HepG2 (cell line): ENCODE data around the gene PNKP. TPM values are rescaled to one million over a fixed set of nuclear protein-coding genes. Genes with fewer than 3 reads are reported as not detected.

Experiments used
- AGO1 ChIP-seq: fragments of 200-400 bp; formaldehyde crosslinking; IDR thresholded peaks from 2 replicates; pipeline ENCODE4 v1.6.1; 2017; ENCODE audit warnings: mild to moderate bottlenecking, low read depth, low read length, moderate library complexity; ENCODE audit not compliant: poor library complexity, severe bottlenecking
- ATF6 ChIP-seq: sonication (generic); formaldehyde crosslinking; conservative IDR thresholded peaks from 2 replicates; pipeline ENCODE4 v1.4.0; 2020; ENCODE audit warnings: missing genetic modification reagents
- BATF2 ChIP-seq: sonication (generic); formaldehyde crosslinking; IDR thresholded peaks from 2 replicates; pipeline ENCODE4 v1.8.0; 2022; ENCODE audit warnings: mild to moderate bottlenecking, missing genetic modification reagents, moderate library complexity
- DDIT3 ChIP-seq: sonication (generic); formaldehyde crosslinking; IDR thresholded peaks from 2 replicates; pipeline ENCODE4 v1.4.0; 2020; ENCODE audit warnings: mild to moderate bottlenecking, missing genetic modification reagents
- ELF3 ChIP-seq: IDR thresholded peaks from 2 replicates; pipeline ENCODE4 v1.6.1; 2016; ENCODE audit warnings: missing genetic modification reagents, missing compliant biosample characterization
- FOSL1 ChIP-seq: sonication (generic); formaldehyde crosslinking; IDR thresholded peaks from 2 replicates; pipeline ENCODE4 v1.9.0; 2021; ENCODE audit warnings: missing genetic modification reagents, borderline replicate concordance
- GMEB1 ChIP-seq: sonication (generic); formaldehyde crosslinking; IDR thresholded peaks from 2 replicates; pipeline ENCODE4 v1.5.1; 2020; ENCODE audit warnings: missing genetic modification reagents, mild to moderate bottlenecking, borderline replicate concordance
- MAFF ChIP-seq: IDR thresholded peaks from 2 replicates; pipeline ENCODE4 v1.6.1; 2011; ENCODE audit warnings: low read depth, low read length, improper control_type of control experiment
- MXD4 ChIP-seq: IDR thresholded peaks from 2 replicates; pipeline ENCODE4 v1.6.1; 2016; ENCODE audit warnings: mild to moderate bottlenecking, missing biosample characterization, missing genetic modification reagents
- RBM22 ChIP-seq: fragments of 200-400 bp; formaldehyde crosslinking; optimal IDR thresholded peaks from 2 replicates; pipeline ENCODE3; 2017; ENCODE audit warnings: mild to moderate bottlenecking, low read length, moderate library complexity
- RFX3 ChIP-seq: IDR thresholded peaks from 2 replicates; pipeline ENCODE4 v1.6.1; 2016; ENCODE audit warnings: missing biosample characterization, missing genetic modification reagents
- SYNCRIP ChIP-seq: fragments of 200-400 bp; formaldehyde crosslinking; IDR thresholded peaks from 2 replicates; pipeline ENCODE4 v1.6.1; 2018; ENCODE audit warnings: mild to moderate bottlenecking, low read depth, low read length; ENCODE audit not compliant: insufficient read depth
- ZBTB44 ChIP-seq: sonication (generic); formaldehyde crosslinking; IDR thresholded peaks from 2 replicates; pipeline ENCODE4 v1.4.0; 2020; ENCODE audit warnings: missing genetic modification reagents
- ZNF180 ChIP-seq: sonication (generic); formaldehyde crosslinking; IDR thresholded peaks from 2 replicates; pipeline ENCODE4 v1.4.0; 2020; ENCODE audit warnings: low read depth, missing genetic modification reagents, borderline replicate concordance
- ZNF274 ChIP-seq: sonication (generic); formaldehyde crosslinking; IDR thresholded peaks from 2 replicates; pipeline ENCODE4 v1.5.1; 2020; ENCODE audit warnings: mild to moderate bottlenecking, missing genetic modification reagents
- ZNF446 ChIP-seq: sonication (generic); formaldehyde crosslinking; IDR thresholded peaks from 2 replicates; pipeline ENCODE4 v1.5.0; 2020; ENCODE audit warnings: mild to moderate bottlenecking, missing genetic modification reagents
- ZNF839 ChIP-seq: sonication (generic); formaldehyde crosslinking; IDR thresholded peaks from 2 replicates; pipeline ENCODE4 v1.4.0; 2020; ENCODE audit warnings: missing genetic modification reagents, mild to moderate bottlenecking, borderline replicate concordance
- ZNF841 ChIP-seq: sonication (generic); formaldehyde crosslinking; IDR thresholded peaks from 2 replicates; pipeline ENCODE4 v1.8.1; 2023; ENCODE audit warnings: missing genetic modification reagents, borderline replicate concordance
- ZSCAN5A ChIP-seq: sonication (generic); formaldehyde crosslinking; IDR thresholded peaks from 2 replicates; pipeline ENCODE4 v1.8.0; 2022; ENCODE audit warnings: mild to moderate bottlenecking, missing genetic modification reagents, borderline replicate concordance
- polyA plus RNA-seq, 8 experiments: library from polyadenylated mRNA; depleted of rRNA in 3 of 8; stranded (reverse) in 7 of 8; unstranded in 1 of 8; fragments of >200 nt; fragmentation: Illumina TruSeq in 4 of 8; extraction: Trizol in 4 of 8; gene quantifications; 2 replicates each; pipeline versions ENCODE4 v1.2.1 to v1.2.3, GENCODE V29; 2011 to 2016; ENCODE audit warnings: low read depth in 4 of 8, missing spikeins in 1 of 8, mixed read lengths in 1 of 8; ENCODE audit not compliant: insufficient read depth in 1 of 8
- total RNA-seq, 5 experiments: library from RNA; depleted of rRNA; stranded (reverse); fragments of >200 nt; fragmentation: Illumina TruSeq; extraction: Trizol; gene quantifications; 2 replicates each; pipeline ENCODE4 v1.2.3, GENCODE V29; 2016; ENCODE audit warnings: low read depth in 1 of 5

The PNKP gene
- total and polyA plus RNA-seq, 2 of the 13 experiments (the other 11 are each of a cell fraction or from before 2014, with no cell fraction given) = 12.7 to 27.1 TPM

GRCh38 chr19:49869484-49870308, 2.3 kb upstream of the PNKP start (continued):
- TF ChIP-seq ZNF180 (CRISPR knock-in tag) (0 out of 2 replicates have a peak, but pooled peaks have one; percentile 31), RBM22 (no peak), GMEB1 (CRISPR knock-in tag) (peak; percentile 57; the same call in 1 of the 2 replicates), ZSCAN5A (CRISPR knock-in tag) (no peak), ZNF839 (CRISPR knock-in tag) (no peak), DDIT3 (CRISPR knock-in tag) (no peak), ZNF446 (CRISPR knock-in tag) (no peak), ZNF274 (no peak), ZNF841 (CRISPR knock-in tag) (no peak), ZBTB44 (CRISPR knock-in tag) (peak; percentile 41; the same call in 1 of the 2 replicates), ELF3 (peak; percentile 51; the same call in 1 of the 2 replicates), SYNCRIP (no peak), RFX3 (CRISPR knock-in tag) (no peak), BATF2 (CRISPR knock-in tag) (no peak), MAFF (0 out of 2 replicates have a peak, but pooled peaks have one; percentile 1), AGO1 (peak; percentile 89), FOSL1 (CRISPR knock-in tag) (no peak), MXD4 (peak; percentile 36), ATF6 (no peak)
